Right lobe of liver (tissue), 6 donors: ENCODE results near the gene FANCE. TPM values are rescaled to one million over a fixed set of nuclear protein-coding genes. Genes with fewer than 3 reads are reported as not detected.

ENCODE experiments used
- ATAC-seq, 4 donors: fragments of 200-7000 bp; cut with Tn5 transposase; one replicate each; pipeline ENCODE4 v1.9.1; 2020; ENCODE audit warnings: mild to moderate bottlenecking in 4 of 4, moderate library complexity in 4 of 4
- DNase-seq, 3 donors: peaks; one replicate each; pipeline ENCODE4 v3.0.0-alpha.2; 2020
- H3K27ac ChIP-seq, 3 donors: fragments of 200-600 bp; one replicate each; pipeline ENCODE4 v1.8.0; 2022
- H3K27me3 ChIP-seq, 2 donors: fragments of 200-600 bp; one replicate each; pipeline ENCODE4 v1.8.0; 2022
- H3K36me3 ChIP-seq, 4 donors: fragments of 200-600 bp; sonication (generic) in 1 of 4; one replicate each; pipeline versions ENCODE4 v1.5.1 to v1.8.0; 2017 to 2022; ENCODE audit warnings: control low read depth in 1 of 4
- H3K4me1 ChIP-seq, 4 donors: fragments of 200-600 bp; sonication (generic) in 1 of 4; one replicate each; pipeline versions ENCODE4 v1.5.1 to v1.8.0; 2017 to 2022; ENCODE audit warnings: control low read depth in 1 of 4
- H3K4me3 ChIP-seq, 3 donors: fragments of 200-600 bp; one replicate each; pipeline ENCODE4 v1.8.0; 2022
- H3K9me3 ChIP-seq, 4 donors: fragments of 200-600 bp; sonication (generic) in 1 of 4; one replicate each; pipeline versions ENCODE4 v1.5.1 to v1.8.0; 2017 to 2022; ENCODE audit warnings: control low read depth in 1 of 4
- POLR2A ChIP-seq: fragments of 450-650 bp; IDR thresholded peaks from one replicate; pipeline ENCODE4 v1.6.1; 2017; ENCODE audit warnings: antibody characterized with exemption, mild to moderate bottlenecking
- WGBS: methylation state at CpG from one replicate; pipeline ENCODE4 v1.1.6; 2018; ENCODE audit warnings: low coverage, low lambda C conversion rate; ENCODE audit not compliant: insufficient coverage; ENCODE audit errors: missing lambda C conversion rate; 5-methylcytosine and 5-hydroxymethylcytosine counted together
- intact Hi-C, 2 donors: fragments of 100-400 bp; cut with DNase I; formaldehyde crosslinking; loops; one replicate each; pipeline versions ENCODE4 v1.11.2 to v1.14.1; 2022
- total RNA-seq, 6 experiments: library from RNA; depleted of rRNA in 2 of 6; stranded (reverse); fragments of >200 nt in 2 of 6; fragmentation: NEBNext Ultra II Directional in 3 of 6; extraction: Animal tissue kit (Norgen Biotek cat#: 25700) in 3 of 6; gene quantifications; one replicate each; pipeline versions ENCODE4 v1.1.0 to v1.2.4, GENCODE V29; 2016 to 2023
- TF ChIP-seq, protein P1 (sequence below), 4 donors: fragments of 200-600 bp in 3 of 4; fragments of 450-650 bp in 1 of 4; IDR thresholded peaks; one replicate each; pipeline versions ENCODE4 v1.5.1 to v1.8.0; 2016 to 2022; ENCODE audit warnings: antibody characterized with exemption in 4 of 4, mild to moderate bottlenecking in 2 of 4
- donor health status: DM: no; HTN: yes; CAD: no.
- donor health status: DM: no; HTN: no; CAD: no.
- donor health status: DM: no; HTN: no; CAD: no.
- donor health status: DM: no; HTN: yes; CAD: no.
- donor health status: DM: no; HTN: yes; CAD: no.

FANCE gene
- total RNA-seq, 6 experiments from 2014 or later: 0.44 to 1.7 (median 0.95) TPM

DNA sequence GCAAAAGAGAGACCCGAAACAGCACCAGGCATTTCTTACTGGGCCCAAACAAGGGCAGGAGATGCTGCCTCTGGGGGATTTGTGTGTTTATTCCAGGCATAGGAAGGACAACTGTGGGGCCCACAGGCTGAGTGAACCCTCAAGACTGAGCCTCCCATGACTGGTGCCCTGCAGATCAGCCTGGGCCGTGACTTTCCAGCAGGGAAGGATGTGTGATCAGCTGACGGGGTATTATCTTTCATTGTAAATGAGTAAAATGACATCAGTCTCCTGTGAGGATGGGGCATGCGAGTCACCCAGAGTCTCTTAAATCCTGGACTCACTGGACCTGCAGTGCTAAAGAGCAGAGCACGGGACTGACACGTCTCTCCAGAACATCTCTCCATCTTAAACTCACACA is 48.6 kb downstream of the FANCE start:
- 92% methylated on average over 4 of the region's 6 CpGs for WGBS
- Histone ChIP-seq H3K4me1 (peaks cover 0 to 7% (median 3%) of the 10 kb centered on the region in 4 donors), H3K27ac (no peak overlapping the region), H3K27me3 (no peaks in the 10 kb centered on the region), H3K4me3 (no peak overlapping the region), H3K36me3 (no peaks in the 10 kb centered on the region), H3K9me3 (no peaks in the 10 kb centered on the region)
- no peak for ATAC-seq
- intact Hi-C loops: no loop called here
- DNase-seq: no peak
- no peak for TF ChIP-seq POLR2A
- TF ChIP-seq, protein P1, sequence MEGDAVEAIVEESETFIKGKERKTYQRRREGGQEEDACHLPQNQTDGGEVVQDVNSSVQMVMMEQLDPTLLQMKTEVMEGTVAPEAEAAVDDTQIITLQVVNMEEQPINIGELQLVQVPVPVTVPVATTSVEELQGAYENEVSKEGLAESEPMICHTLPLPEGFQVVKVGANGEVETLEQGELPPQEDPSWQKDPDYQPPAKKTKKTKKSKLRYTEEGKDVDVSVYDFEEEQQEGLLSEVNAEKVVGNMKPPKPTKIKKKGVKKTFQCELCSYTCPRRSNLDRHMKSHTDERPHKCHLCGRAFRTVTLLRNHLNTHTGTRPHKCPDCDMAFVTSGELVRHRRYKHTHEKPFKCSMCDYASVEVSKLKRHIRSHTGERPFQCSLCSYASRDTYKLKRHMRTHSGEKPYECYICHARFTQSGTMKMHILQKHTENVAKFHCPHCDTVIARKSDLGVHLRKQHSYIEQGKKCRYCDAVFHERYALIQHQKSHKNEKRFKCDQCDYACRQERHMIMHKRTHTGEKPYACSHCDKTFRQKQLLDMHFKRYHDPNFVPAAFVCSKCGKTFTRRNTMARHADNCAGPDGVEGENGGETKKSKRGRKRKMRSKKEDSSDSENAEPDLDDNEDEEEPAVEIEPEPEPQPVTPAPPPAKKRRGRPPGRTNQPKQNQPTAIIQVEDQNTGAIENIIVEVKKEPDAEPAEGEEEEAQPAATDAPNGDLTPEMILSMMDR (IDR thresholded peaks at IDR 0.05): no peak

DNA sequence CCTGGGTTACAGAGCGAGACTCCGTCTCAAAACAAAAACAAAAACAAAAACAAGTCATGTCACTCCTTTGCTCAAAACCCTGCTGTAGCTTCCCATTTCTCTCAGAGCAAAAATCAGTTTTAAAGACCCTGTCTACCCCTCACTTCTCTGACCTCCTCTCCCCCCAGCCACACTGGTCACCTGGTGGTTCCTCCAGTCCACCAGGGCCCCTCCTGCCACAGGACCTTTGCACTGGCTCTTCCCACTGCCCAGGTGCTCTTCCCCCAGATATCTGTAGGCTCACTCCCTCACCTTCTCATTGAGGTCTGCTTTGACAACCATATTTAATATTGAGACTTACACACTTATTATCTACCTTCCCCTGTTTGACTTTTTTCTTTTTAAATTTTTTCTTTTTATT is 49.6 kb downstream of the FANCE start:
- intact Hi-C loops: no loop called here
- TF ChIP-seq, protein P1 (IDR thresholded peaks at IDR 0.05): no peak
- TF ChIP-seq POLR2A: no peak
- Histone ChIP-seq H3K4me3 (no peak overlapping the region), H3K4me1 (peaks cover 0 to 7% (median 2%) of the 10 kb centered on the region in 4 donors), H3K9me3 (no peaks in the 10 kb centered on the region), H3K27me3 (no peaks in the 10 kb centered on the region), H3K27ac (no peak overlapping the region), H3K36me3 (no peaks in the 10 kb centered on the region)
- WGBS: no CpG with 5 or more reads among the region's 2 CpGs
- ATAC-seq (no peak), DNase-seq (no peak)

DNA sequence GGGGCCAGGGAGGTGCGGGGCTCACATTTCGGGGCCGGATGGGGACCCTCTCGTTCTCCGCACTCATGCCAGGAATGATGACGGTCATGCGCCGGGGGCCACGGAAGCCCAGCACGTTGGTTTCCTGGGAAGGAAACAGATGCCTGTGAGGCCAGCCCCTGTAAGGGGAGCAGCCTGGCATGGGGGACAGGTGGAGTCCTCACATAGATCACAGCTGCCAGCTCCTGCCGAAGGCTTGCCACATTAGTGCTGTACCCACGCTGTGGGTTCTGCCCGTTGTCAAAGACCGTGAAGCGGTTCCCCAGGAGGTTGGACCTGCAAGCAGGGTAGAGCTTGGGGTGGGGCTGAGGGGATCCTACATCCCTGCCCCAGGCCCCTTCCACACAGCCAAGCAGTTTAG is 51.4 kb downstream of the FANCE start:
- H3K4me3 ChIP-seq: no peak overlapping the region
- DNase-seq (no peak), ATAC-seq (peak in 1 of 4 donors; percentile 10)
- no peak for TF ChIP-seq POLR2A
- TF ChIP-seq, protein P1 (IDR thresholded peaks at IDR 0.05): no peak
- H3K27me3 ChIP-seq: no peaks in the 10 kb centered on the region
- no peaks in the 10 kb centered on the region for H3K36me3 ChIP-seq
- no CpG with 5 or more reads among the region's 15 CpGs for WGBS
- intact Hi-C loops: no loop called here
- H3K9me3 ChIP-seq: no peaks in the 10 kb centered on the region
- H3K4me1 ChIP-seq: no peaks in the 10 kb centered on the region
- H3K27ac ChIP-seq: no peak overlapping the region

DNA sequence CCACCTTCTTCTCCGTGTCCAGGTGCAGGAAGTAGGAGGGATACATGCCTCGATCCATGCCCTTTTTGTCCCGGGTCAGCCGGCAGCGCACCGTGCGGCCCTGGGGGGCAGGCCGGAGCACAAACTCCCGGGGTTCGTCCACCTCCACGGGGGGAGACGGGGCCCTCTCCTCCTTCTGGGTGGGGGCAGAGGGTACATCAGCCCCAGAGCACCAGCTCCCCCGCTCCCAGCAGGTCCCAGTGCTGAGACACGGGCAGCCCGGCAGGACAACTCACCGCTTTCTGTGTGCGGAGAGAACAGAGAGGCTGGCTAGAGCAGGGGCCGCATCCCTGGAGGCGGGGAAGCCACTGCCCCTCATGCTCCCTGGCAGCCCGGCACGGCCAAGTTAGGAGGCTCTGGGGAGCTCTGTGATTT is 53.9 kb downstream of the FANCE start:
- Histone ChIP-seq H3K9me3 (no peaks in the 10 kb centered on the region), H3K4me3 (no peak overlapping the region), H3K36me3 (no peaks in the 10 kb centered on the region), H3K4me1 (no peaks in the 10 kb centered on the region), H3K27ac (no peak overlapping the region), H3K27me3 (no peaks in the 10 kb centered on the region)
- TF ChIP-seq, protein P1 (IDR thresholded peaks at IDR 0.05): no peak
- no peak for TF ChIP-seq POLR2A
- no CpG with 5 or more reads among the region's 21 CpGs for WGBS
- no peak for ATAC-seq
- intact Hi-C loops: no loop called here
- no peak for DNase-seq

DNA sequence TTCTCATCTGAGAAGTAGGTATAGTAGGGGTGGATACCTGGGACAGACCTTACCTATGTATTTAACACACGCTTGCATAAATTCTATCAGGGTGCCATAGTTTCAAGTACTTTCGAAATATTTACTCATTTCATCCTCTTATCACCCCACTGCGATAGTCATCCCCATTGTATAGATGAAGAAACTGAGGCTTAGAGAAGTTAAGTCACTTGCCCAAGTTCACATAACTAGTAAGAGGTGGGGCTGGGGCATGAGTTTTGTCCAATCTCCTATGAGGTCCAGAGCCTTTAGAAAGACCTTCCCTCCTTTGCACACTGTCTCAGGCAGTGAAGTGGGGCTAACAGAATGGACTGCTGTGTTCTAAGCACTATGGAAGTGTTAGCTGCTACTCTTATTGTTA is 54.4 kb downstream of the FANCE start:
- H3K9me3 ChIP-seq: no peaks in the 10 kb centered on the region
- no peak overlapping the region for H3K27ac ChIP-seq
- 92% methylated on average over 3 of the region's 3 CpGs for WGBS
- H3K27me3 ChIP-seq: no peaks in the 10 kb centered on the region
- H3K4me3 ChIP-seq: no peak overlapping the region
- intact Hi-C loops: no loop called here
- no peak for TF ChIP-seq POLR2A
- TF ChIP-seq, protein P1 (IDR thresholded peaks at IDR 0.05): no peak
- ATAC-seq (no peak), DNase-seq (no peak)
- no peaks in the 10 kb centered on the region for H3K4me1 ChIP-seq
- no peaks in the 10 kb centered on the region for H3K36me3 ChIP-seq
